HG02642 (cell line): ENCODE data around the gene XKR8.

Experiments used
- ATAC-seq: cut with Tn5 transposase; IDR thresholded peaks from one replicate; pipeline ENCODE4 v1.9.1; 2021; ENCODE audit warnings: mild to moderate bottlenecking; ENCODE audit not compliant: unreplicated experiment, poor library complexity

Gene XKR8

GRCh38 chr1:27954186-27954585, 5.6 kb upstream of the XKR8 start:
- ATAC-seq, result no peak

- ATAC-seq, result no peak
Observed at GRCh38 chr1:27955076-27955475, 4.7 kb upstream of the XKR8 start.

GRCh38 chr1:27956761-27957160, 3.0 kb upstream of the XKR8 start:
- ATAC-seq, result no peak

GRCh38 chr1:27957655-27958054, 2.1 kb upstream of the XKR8 start:
- no peak for ATAC-seq

- ATAC-seq, result no peak
Observed at GRCh38 chr1:27958513-27958912, 1.3 kb upstream of the XKR8 start.

GRCh38 chr1:27960762-27961645, 1.2 kb downstream of the XKR8 start:
- ATAC-seq, result no peak

- ATAC-seq, result no peak
Observed at GRCh38 chr1:27961646-27962221, 2.0 kb downstream of the XKR8 start.

- no peak for ATAC-seq
Observed at GRCh38 chr1:27963393-27963792, 3.6 kb downstream of the XKR8 start.

GRCh38 chr1:27966402-27967105, 6.8 kb downstream of the XKR8 start:
- ATAC-seq, result no peak

- no peak for ATAC-seq
Observed at GRCh38 chr1:27967106-27967883, 7.5 kb downstream of the XKR8 start.

GRCh38 chr1:27967884-27968466, 8.2 kb downstream of the XKR8 start:
- no peak for ATAC-seq

- no peak for ATAC-seq
Observed at GRCh38 chr1:27968692-27969091, 8.9 kb downstream of the XKR8 start.

- no peak for ATAC-seq
Observed at GRCh38 chr1:27970401-27970800, 10.6 kb downstream of the XKR8 start.

- no peak for ATAC-seq
Observed at GRCh38 chr1:27971674-27972073, 11.9 kb downstream of the XKR8 start.

GRCh38 chr1:27972141-27972540, 12.4 kb downstream of the XKR8 start:
- no peak for ATAC-seq

GRCh38 chr1:27973771-27974416, 14.1 kb downstream of the XKR8 start:
- ATAC-seq, result no peak

GRCh38 chr1:27974417-27974781, 14.6 kb downstream of the XKR8 start:
- no peak for ATAC-seq

- ATAC-seq, result no peak
Observed at GRCh38 chr1:27979151-27979858, 19.5 kb downstream of the XKR8 start.

GRCh38 chr1:27979859-27980201, 20.1 kb downstream of the XKR8 start:
- no peak for ATAC-seq
